DND-41 (cell line): Measurements from ENCODE around the gene AUTS2.

Experiments
- ATAC-seq: fragments of 200-7000 bp; cut with Tn5 transposase; 3 replicates; pipeline ENCODE4 v1.9.1; 2021; ENCODE audit warnings: low read depth; ENCODE audit not compliant: insufficient read depth
- DNase-seq: peaks from one replicate; pipeline ENCODE4 v3.0.0-alpha.2; 2020
- H2AFZ ChIP-seq: 2 replicates; pipeline ENCODE4 v1.6.0; 2012; ENCODE audit warnings: low read depth, low read length
- H3K27ac ChIP-seq: 2 replicates; pipeline ENCODE4 v1.5.1; 2012; ENCODE audit warnings: low read length, inconsistent platforms
- H3K27me3 ChIP-seq: fragments of 200-600 bp; sonication (generic); 2 replicates; pipeline ENCODE4 v1.6.0; 2012; ENCODE audit warnings: low read length, mild to moderate bottlenecking, inconsistent platforms; ENCODE audit not compliant: insufficient read depth, poor library complexity
- H3K36me3 ChIP-seq: 2 replicates; pipeline ENCODE4 v1.5.1; 2012; ENCODE audit warnings: low read length, inconsistent platforms; ENCODE audit not compliant: insufficient read depth
- H3K4me1 ChIP-seq: 2 replicates; pipeline ENCODE4 v1.5.1; 2012; ENCODE audit warnings: mild to moderate bottlenecking, low read length; ENCODE audit not compliant: insufficient read depth
- H3K4me2 ChIP-seq: 2 replicates; pipeline ENCODE4 v1.6.0; 2012; ENCODE audit warnings: mild to moderate bottlenecking, moderate library complexity, low read length, inconsistent platforms; ENCODE audit not compliant: insufficient read depth
- H3K4me3 ChIP-seq, 2 experiments: fragments of 200-600 bp in 1 of 2; shearing (Covaris generic) in 1 of 2; 2 replicates each; pipeline ENCODE4 v1.5.1; 2012 to 2016; ENCODE audit warnings: inconsistent platforms in 2 of 2, low read length in 2 of 2, mild to moderate bottlenecking in 2 of 2, low read depth in 1 of 2, moderate library complexity in 1 of 2
- H3K79me2 ChIP-seq: 2 replicates; pipeline ENCODE4 v1.6.0; 2012; ENCODE audit warnings: low read length, inconsistent platforms; ENCODE audit not compliant: insufficient read depth
- H3K9ac ChIP-seq: 2 replicates; pipeline ENCODE4 v1.6.0; 2012; ENCODE audit warnings: low read depth, mild to moderate bottlenecking, inconsistent platforms, low read length, moderate library complexity
- H3K9me3 ChIP-seq: 2 replicates; pipeline ENCODE4 v1.5.1; 2012; ENCODE audit warnings: low read length, moderate library complexity, mild to moderate bottlenecking, inconsistent platforms; ENCODE audit not compliant: insufficient read depth, severe bottlenecking
- H4K20me1 ChIP-seq: 2 replicates; pipeline ENCODE4 v1.6.0; 2012; ENCODE audit warnings: low read length; ENCODE audit not compliant: insufficient read depth
- CTCF ChIP-seq: IDR thresholded peaks from 2 replicates; pipeline ENCODE4 v1.5.1; 2012; ENCODE audit warnings: borderline replicate concordance, low read length, moderate library complexity, mild to moderate bottlenecking; ENCODE audit not compliant: poor library complexity, severe bottlenecking; ENCODE audit errors: extremely low read depth
- EZH2 ChIP-seq: IDR thresholded peaks from 3 replicates; pipeline ENCODE4 v1.6.1; 2012; ENCODE audit warnings: borderline replicate concordance, low read depth, mild to moderate bottlenecking, moderate library complexity, low read length, inconsistent platforms; ENCODE audit not compliant: severe bottlenecking

The AUTS2 gene

GRCh38 chr7:69939317-69939716 is 341.0 kb downstream of the AUTS2 start:
- Histone ChIP-seq H4K20me1 (peaks cover 3% of the 10 kb centered on the region; the same call in 1 of the 2 replicates), H3K27ac (no peak overlapping the region), H3K4me1 (no peaks in the 10 kb centered on the region), H3K27me3 (no peaks in the 10 kb centered on the region), H3K79me2 (peaks cover 9% of the 10 kb centered on the region), H3K36me3 (no peaks in the 10 kb centered on the region), H3K9me3 (no peaks in the 10 kb centered on the region), H3K4me3 (no peak overlapping the region), H2AFZ (no peak overlapping the region), H3K9ac (no peak overlapping the region), H3K4me2 (no peak overlapping the region)
- TF ChIP-seq CTCF, result no peak
- no peak for TF ChIP-seq EZH2
- ATAC-seq (peak; percentile 78), DNase-seq (no peak)

GRCh38 chr7:69941077-69941651 is 342.9 kb downstream of the AUTS2 start:
- Histone ChIP-seq H3K9me3 (no peaks in the 10 kb centered on the region), H3K27me3 (no peaks in the 10 kb centered on the region)

GRCh38 chr7:69942573-69942972 is 344.3 kb downstream of the AUTS2 start:
- no peak overlapping the region for H3K4me3 ChIP-seq
- no peak overlapping the region for H3K9ac ChIP-seq
- no peaks in the 10 kb centered on the region for H3K4me1 ChIP-seq
- H3K27ac ChIP-seq, result no peak overlapping the region
- ATAC-seq (no peak), DNase-seq (no peak)
- TF ChIP-seq EZH2 (no peak), CTCF (no peak)
- no peaks in the 10 kb centered on the region for H3K27me3 ChIP-seq
- no peak overlapping the region for H3K4me2 ChIP-seq
- H3K79me2 ChIP-seq, result peaks cover 22% of the 10 kb centered on the region
- H2AFZ ChIP-seq, result no peak overlapping the region
- no peaks in the 10 kb centered on the region for H3K36me3 ChIP-seq
- H3K9me3 ChIP-seq, result no peaks in the 10 kb centered on the region
- H4K20me1 ChIP-seq, result peaks cover 3% of the 10 kb centered on the region; the same call in 1 of the 2 replicates

More at GRCh38 chr7:69941077-69941651, 342.9 kb downstream of the AUTS2 start:
- Histone ChIP-seq H4K20me1 (peaks cover 3% of the 10 kb centered on the region; the same call in 1 of the 2 replicates), H3K9ac (no peak overlapping the region), H3K4me3 (no peak overlapping the region), H3K27ac (no peak overlapping the region), H2AFZ (no peak overlapping the region), H3K4me2 (no peak overlapping the region), H3K4me1 (no peaks in the 10 kb centered on the region), H3K36me3 (no peaks in the 10 kb centered on the region), H3K79me2 (peaks cover 20% of the 10 kb centered on the region)
- DNase-seq (no peak), ATAC-seq (peak; percentile 40; the same call in 1 of the 3 replicates)
- TF ChIP-seq CTCF (no peak), EZH2 (no peak)
